Right renal cortex interstitium (tissue), 3 donors: ENCODE measurements around the gene MRPL11. TPM values are rescaled to one million over a fixed set of nuclear protein-coding genes. Genes with fewer than 3 reads are reported as not detected.
"Not testable (repeated sequence)": the region's sequence is repeated elsewhere in the genome, so short reads cannot be mapped to it uniquely, and the experiment has no call there.

Experiments
- DNase-seq, 3 donors: peaks; one replicate each; pipeline ENCODE4 v3.0.0-alpha.2; 2013; ENCODE audit warnings: low read depth in 3 of 3, low spot score in 2 of 3
- polyA plus RNA-seq, 3 donors: library from polyadenylated mRNA; unstranded; fragments of 120-200 nt; gene quantifications; one replicate each; pipeline ENCODE4 v1.2.1, GENCODE V29; 2013; ENCODE audit not compliant: insufficient read length in 3 of 3

The MRPL11 gene
- polyA plus RNA-seq, 3 donors = 69.6 to 74.7 (median 72.5) TPM

DNA sequence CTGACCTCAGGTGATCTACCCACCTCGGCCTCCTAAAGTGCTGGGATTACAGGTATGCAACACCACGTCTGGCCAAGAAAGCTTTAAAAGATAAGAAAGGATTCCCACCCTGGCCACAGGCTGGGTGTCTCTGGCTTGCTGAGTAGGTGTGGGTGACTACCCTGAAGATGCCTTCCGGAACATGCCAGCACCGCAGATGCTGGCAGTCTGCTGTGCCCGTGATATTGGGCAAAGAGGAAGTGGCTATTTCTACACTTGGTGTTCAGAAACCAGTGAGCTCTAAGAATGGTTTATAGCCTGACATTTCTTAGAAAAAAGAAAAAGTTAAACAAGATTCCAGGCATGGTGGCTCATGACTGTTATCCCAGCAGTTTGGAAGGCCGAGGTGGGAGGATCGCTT, 6.1 kb downstream of the MRPL11 start:
- DNase-seq = no peak

DNA sequence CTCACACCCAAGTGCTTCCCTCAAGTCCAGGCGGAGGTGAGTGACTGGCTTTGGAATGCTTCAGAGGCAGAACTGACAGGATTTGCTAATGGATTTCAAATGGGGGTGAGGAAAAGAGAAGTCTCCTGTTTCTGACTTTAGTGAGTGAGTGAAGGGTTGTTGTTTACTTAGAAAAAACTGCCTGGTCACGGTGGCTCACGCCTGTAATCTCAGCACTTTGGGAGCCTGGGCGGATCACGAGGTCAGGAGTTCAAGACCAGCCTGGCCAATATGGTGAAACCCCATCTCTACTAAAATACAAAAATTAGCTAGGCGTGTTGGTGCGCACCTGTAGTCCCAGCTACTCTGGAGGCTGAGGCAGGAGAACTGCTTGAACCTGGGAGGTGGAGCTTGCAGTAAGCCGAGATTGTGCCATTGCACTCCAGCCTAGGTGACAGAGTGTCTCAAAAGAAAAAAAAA, 6.7 kb downstream of the MRPL11 start:
- DNase-seq = not testable (repeated sequence)

DNA sequence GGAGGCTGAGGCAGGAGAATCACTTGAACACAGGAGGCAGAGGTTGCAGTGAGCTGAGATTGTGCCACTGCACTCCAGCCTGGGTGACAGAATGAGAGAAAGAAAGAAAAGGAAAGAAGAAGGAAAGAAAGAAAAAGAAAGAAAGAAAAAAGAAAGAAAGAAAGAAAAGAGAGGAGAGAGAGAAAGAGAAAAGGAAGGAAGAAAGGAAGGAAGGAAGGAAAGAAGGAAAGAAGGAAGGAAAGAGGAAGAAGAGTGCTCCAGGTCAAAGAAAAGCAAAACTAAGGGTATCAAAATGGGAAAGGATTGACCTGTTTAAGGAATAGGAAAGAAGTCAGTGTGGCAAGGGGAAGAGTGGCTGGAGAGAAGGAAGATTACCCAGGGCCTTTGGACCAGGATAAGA, 7.4 kb downstream of the MRPL11 start:
- not testable (repeated sequence) for DNase-seq

DNA sequence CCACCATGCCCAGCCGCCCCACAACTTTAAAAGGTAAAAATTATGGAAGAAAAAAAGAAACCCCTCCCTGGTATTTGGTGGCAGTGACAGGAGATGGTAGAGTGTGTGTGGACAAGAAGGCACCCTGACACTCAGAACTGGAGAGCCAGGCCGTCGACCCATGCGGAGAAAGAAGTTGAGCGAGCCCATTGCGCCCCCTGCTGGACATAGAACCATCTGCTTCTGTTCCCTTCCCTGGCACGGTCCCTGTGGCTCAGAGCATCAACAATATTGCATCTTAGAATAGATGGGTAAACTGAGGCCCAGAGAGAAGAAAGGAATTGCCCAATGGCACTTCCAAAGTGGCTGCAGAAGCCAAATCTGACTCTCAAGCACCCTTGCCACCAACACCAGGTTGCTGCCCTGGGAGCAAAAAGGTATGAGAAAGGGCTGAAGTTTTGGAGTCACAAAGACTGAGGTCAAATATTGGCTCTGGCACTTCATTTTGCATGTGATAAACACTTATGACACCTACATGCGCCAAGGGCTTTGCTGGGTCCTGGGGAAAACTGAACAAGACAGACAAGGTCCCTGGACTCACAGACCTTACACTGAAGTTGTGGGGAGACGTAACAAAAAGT, 8.6 kb downstream of the MRPL11 start:
- peak in 2 of 3 donors; percentile 25 to 31 for DNase-seq

DNA sequence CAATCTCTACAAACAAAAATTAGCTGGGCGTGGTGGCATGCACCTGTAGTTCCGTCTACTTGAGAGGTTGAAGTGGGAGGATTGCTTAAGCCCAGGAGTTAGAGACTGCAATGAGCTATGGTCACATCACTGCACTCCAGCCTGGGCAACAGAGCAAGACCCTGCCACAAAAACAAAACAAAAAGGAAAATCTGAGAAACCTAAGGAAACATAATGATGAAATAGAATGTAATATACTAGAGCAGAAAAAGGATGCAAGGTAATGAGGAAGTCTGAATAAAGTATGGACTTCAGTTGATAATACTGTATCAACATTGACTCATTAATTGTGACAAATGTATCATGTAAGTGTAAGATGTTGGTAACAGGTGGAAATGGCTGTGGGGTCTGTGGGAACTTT, 9.7 kb downstream of the MRPL11 start:
- DNase-seq = no peak

DNA sequence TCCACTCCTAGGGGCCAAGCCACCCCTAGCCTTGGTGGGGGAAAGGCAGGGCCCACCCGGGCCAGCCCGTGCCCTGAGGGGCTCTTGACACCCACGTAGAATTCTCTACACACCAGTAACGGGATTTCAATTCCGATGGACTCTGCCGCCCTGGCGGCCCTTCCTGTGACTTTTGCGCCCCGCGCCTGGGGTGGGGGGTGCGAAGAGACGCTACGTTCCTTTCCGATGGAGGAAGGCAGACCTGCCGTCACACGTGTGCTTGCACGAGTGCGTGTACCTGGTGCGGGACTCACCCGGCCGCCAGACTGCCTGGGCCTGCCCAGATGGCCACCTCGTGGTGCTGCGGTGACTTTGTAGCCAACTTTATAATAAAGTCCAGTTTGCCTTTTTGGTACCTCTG, 12.3 kb downstream of the MRPL11 start:
- DNase-seq = no peak

DNA sequence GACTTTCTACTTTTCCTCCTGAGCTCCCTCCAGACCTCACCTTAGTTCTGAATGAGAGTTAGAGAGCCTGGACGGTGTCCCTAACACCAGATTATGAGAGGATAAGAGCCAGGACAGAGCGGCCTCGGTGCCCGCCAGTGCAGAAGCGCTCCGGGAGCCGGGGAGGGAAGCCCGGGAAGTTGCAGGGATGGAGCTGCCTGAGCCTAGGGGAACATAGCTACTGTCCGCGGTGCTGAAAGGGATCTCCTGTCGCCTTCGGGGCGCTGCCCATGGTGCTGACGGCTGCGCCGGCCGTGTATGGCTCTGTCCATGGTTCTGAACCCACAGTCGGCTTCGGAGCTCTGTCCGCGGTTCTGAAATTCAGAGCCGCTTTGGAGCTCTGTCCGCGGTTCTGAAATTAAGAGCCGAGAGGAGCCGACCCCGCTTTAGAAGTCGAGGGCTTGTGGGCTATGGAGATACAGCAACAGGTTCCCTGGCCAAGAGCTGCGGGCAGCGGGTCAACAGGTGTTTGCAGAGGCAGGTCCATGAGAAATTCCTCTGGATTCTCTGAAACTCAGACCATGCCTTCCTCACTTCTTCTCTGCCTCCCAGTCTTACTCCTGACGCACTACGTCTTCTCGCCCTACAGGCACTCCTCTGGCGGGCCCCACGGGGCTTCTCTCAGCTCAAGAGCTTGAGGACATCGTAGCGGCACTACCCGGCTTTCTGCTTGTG, 17.0 kb downstream of the MRPL11 start:
- peak; percentile 87 to 93 (median 88) for DNase-seq

DNA sequence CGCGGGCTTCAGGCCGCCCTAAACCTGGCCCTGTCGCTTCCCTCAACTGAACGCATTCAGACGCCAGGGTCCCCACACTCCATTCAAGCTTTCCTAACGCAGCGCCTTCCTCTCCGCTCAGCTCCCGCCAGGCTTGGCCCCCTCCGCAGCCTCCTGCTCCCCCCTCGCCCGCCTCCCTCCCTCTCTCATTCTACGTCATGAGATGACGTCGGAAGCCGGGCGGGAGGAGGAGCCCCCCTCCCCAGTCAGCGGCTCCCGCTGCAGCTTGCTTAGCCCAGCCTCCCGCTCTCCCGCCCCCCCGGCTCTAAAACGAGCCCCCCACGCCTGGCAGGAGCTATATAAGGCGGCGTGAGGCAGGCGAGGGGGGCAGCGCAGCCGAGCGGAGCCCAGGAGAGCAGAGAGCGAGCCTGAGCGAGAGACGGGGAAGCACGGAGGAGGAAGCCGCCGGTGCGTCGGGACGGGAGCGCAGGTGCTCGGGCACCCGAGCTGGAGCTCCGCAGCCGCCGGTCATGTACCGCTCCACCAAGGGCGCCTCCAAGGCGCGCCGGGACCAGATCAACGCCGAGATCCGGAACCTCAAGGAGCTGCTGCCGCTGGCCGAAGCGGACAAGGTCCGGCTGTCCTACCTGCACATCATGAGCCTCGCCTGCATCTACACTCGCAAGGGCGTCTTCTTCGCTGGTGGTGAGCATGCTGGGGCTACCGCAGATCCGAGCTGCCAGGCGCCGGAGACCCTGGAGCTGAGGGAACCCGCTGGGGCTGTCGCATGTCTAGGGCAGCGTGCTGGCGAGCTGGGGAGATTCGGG, 17.8 kb downstream of the MRPL11 start, which contains the start of gene NPAS4:
TSS of gene NPAS4 (plus strand) at position 365 of the 806 bp plus-strand sequence. CDS start at position 510, 145 bp downstream.
- no peak for DNase-seq

DNA sequence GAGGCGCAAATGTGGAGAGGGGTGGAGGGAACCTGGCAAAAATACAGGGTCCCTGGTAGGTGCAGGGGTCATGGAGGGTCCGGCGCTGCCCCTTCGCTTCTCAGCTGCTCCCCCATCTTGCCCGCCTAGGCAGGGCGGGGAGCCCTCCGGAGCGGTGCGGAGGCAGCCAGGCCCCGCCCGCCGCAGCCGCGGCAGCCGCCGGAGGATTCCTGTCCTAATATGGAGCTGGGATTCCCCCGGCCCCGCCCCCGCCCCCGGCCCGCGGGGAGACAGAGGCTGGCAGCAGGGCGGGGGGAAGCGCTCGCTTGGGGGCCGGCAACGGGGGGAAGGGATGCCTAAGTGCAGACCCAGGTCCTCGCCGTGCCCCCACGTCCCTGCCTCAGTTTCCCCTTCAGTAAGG, 18.8 kb downstream of the MRPL11 start:
- no peak for DNase-seq

DNA sequence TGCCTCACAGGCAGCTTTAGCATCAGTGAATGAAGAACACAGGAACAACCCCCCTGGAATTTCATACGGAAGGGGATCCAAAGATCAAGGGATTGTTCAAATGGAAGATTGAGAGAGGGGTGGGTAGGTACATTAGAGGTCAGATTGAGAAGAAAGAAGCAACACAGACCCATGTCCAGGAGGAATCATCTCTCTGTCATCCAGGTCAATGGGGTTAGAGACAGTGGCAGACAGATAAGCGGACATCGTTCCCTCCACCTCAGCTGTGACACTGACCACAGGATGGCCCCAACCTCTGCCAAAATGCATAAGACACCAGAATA, 19.7 kb downstream of the MRPL11 start:
- no peak for DNase-seq

DNA sequence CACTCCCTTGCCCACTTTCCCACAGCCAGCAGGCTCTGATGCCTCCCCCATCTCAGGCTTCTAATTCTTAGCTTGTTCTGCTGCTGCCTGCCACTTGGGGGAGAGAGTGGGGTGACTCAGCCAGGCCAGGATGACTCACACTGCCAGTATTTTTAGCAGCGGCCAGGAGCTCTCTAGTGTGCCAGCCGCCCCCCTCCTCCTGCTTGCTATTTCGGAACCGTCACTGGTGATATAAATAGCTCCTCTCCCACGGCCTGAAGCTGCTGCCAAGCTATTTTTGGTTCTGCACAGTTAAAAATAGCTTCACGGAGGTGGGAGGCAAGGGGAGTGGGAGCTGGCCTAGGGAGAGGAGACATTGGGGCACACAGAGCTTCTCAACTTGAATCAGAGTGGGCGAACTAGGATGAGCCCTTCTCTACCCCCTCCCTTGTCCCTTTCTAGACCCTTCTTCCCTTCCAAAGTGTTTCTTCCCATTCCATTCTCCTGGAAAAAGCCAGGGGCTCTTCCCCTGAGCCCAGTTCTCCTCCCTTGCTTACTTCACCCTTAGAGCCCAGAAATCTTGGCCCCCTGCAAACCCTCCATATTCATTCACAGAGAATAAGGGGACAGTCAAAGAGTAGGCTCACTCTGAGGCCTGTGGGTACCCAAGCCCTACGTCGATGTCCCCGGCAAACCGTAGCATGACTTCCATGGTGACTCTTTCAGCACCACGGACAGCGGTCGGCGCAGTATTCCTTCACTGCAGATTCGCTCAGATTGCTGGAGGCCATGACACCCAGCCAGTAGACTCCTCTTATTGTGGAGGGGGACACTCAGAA, 20.3 kb downstream of the MRPL11 start:
- DNase-seq = peak; percentile 31 to 71 (median 45)

DNA sequence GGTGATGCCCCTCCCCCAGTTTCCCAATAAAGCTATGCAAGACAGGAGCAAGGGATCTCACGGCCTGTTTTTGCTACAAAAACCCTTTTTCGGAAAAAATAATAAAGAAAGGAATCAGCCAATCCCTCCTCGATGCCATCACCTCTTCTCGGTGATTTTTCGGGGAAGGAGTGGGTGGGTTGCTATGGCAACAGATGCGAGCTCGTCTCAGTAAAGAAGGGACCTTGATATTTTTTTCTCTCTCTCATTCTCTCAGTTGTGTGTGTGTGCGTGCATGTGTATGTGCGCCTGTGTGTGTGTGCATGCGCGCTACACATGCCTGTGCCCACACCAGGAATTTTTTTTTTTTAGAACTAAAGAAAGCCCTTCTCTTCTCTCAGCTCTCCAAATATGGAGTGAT, 21.6 kb downstream of the MRPL11 start:
- no peak for DNase-seq

DNA sequence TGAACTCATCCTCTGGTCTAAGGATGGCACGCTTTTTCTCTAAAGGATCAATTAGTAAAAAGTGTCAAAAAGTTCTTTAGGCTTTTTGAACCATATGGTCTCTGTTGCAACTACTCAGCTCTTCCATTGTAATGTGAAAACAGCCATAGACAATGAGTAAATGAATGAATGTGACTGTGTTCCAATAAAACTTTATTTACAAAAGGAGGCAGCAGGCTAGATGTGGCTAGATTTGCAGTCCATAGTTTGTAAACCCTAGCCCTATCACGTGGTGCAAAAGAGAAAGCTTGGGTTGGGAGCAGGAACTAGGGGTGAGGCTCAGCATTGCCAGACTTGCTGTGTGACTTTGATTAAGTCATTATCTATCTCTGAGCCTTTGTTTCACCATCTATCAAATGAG, 23.2 kb downstream of the MRPL11 start:
- no peak for DNase-seq

DNA sequence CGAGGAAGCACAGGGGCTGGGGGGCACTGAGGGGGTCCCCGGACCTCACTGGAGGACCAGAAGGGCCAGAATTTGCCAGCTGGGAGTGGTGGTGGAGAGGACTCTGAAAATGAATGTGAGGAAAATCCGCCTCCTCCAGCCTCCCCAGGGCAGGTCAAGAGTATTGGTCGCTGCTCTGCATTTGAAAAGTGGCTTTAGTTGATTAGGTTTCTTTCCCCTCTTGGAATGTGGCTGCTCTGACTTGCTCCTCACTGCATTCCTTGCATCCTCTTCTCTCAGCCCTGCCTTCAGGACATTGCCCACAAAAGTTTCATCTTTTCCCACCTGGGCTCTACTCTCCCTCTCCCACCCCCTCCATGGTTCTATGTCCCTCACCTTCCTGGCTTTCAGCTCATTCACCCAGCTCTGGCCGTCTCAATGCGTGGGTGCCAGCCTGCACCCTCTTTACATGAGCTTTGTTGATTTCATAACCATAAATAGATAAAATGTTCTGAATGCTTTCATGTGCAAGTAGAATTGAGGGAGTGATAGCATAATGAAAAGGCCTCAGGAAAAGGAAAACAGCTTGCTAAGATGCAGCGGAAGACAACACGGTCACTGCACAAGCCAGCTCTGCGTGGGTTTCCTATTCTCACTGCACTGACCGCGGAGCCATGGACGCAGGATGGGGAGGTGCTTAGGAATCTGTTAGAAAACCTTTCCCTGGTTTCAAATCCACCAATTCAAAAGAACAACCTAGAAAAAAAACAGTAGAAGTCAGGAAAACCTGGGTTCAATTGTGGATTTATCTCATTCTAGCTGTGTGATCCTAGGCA, 24.3 kb downstream of the MRPL11 start:
- DNase-seq = no peak

DNA sequence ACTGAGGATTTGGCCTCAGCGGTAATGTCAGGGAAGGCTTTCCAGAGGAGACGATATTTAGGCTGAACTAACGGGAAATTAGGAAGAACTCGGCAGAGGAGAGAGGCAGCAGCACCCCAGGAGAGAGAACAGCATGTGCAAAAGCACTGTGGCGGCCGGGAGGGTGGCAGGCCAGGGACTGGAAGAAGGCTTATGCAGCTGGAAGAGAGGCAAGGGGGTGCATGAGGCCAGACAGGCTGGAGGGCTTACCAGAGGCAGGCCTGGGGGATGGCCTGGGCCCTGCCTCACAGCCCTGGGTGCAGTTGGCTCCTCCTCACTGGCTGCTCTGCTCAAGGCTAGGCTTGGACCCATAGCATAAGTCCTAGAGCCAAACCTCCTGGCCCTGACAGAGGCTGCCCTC, 25.5 kb downstream of the MRPL11 start:
- no peak for DNase-seq

DNA sequence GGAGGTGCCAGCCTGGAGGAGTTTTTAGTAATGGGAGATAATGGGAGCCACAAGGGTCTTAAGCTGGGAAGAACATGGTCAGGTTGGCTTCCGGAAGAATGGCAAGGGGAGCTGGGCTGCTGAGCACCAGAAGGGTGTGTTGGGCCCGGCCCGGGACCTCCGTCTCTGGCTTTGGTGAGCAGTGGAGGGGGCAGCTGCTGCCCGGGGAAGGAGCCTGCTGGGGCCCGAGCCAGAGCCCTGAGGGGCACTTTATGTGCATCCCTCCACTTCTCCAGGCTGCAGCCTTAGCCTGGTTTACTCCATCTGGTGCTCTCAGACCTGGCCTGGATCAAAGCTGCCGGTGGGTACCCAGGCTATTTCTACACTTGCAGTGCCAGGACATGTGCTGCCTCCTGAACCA, 26.5 kb downstream of the MRPL11 start:
- no peak for DNase-seq

DNA sequence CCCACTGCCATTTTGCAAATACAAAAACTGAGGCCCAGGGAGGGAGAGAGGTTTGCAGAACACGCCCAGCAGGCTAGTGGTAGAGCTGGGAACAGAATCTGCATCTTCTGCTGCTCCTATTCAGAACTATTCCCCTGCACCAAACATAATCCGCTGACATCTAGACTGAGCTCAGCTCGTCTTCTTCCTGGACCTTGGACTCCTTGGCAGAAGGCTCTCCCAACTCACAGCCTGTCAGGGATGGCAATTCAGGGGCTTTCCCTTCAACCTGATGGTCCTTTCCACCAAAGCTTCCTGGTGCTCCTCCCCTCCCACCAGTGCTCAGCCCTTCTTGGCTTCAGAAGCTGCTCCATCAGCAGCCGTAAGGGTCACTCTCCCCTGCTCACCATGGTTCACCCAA, 27.3 kb downstream of the MRPL11 start:
- DNase-seq = no peak

DNA sequence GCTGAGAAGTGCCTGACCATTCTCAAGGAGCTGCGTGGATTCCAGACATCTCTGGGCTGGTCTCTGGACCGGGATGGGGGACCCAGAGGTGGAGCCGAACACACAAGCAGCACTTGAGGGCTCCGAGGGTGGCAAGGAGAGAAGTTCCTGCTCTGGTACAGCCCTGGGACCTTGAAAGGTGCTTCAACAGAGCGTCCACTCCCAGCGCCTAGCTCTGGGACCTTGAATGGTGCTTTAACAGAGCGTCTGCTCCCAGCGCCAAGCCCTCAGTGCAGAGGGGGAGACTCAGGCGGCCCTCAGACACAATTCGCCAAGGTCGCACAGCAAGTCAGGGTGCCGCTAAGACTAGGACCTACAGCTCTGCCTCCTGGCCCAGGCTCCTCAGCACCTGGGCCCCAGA, 28.5 kb downstream of the MRPL11 start:
- DNase-seq = no peak

DNA sequence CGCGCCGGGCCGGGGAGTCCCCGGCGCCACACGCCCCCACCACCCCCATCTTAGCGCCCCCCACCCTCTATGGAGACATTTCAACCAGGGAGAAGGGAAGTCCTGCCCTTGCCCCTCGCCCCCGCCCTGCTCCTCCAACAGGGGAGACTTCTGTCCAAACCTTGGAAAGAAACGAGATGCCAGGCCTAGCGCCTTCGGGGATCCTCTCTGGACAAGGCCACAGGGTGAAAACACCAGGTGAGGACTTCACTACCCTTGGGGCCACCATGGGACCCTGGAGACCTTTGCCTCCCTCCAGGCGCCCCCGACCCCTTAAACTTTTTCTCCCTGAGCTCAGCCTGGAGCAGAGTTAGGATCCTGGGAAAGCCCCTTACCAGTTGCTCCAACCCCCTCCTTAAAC, 29.4 kb downstream of the MRPL11 start:
- no peak for DNase-seq
